ENCODE data around the gene LOC128125822.

The LOC128125822 gene

GRCh38 chr6:63554782-63555181 is 17.5 kb upstream of the LOC128125822 start:
- FAIRE-seq = no peak

GRCh38 chr6:63556369-63556768 is 15.9 kb upstream of the LOC128125822 start:
- FAIRE-seq (no peak), DNase-seq (ENCODE audit: low spot score) (no peak)

More at GRCh38 chr6:63554782-63555181, 17.5 kb upstream of the LOC128125822 start:
- DNase-seq (ENCODE audit: low spot score) = no peak

DNA sequence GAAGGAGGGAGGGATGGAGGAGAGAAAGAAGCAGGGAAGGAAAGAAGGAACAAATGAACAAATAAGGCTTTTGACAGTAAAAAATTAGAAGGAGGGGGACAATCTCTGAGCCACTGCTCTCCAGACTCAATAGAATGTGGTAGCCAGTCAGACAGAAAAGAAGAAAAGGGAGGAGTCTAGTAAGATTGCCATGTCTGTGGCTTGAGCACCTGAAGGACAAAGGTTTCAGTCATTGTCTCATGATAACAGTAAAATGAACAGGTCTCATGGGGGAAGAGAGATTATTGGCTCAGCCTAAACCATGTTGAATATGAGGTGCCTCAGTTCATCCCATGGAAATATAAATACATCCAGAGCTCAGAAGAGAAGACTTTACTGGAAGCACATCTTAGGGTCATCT is 14.0 kb upstream of the LOC128125822 start:
- no peak for FAIRE-seq
- no peak for DNase-seq (ENCODE audit: low spot score)

DNA sequence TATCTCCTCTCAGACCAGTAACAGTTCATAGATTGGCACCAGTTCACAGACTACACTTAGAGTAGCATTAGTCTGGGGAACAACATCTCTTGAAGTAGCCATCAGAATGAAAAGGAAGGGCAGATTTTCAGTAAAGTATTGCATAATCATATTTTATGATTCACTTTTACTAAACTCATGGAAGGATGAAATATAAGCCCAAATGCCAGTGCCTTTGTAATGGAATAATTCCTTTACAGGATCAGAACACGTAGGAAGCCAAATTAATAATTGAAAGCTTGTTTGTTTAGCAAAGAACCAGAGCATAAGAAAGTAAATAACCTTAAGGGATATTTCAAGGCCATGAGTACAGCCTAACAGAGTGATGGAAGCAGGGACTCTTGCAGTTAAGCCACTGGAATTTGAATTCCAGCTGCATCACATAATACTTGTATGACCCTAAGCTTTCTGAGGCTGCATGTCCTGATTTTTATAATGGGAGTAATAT is 11.4 kb upstream of the LOC128125822 start:
- FAIRE-seq (no peak), DNase-seq (ENCODE audit: low spot score) (no peak)

DNA sequence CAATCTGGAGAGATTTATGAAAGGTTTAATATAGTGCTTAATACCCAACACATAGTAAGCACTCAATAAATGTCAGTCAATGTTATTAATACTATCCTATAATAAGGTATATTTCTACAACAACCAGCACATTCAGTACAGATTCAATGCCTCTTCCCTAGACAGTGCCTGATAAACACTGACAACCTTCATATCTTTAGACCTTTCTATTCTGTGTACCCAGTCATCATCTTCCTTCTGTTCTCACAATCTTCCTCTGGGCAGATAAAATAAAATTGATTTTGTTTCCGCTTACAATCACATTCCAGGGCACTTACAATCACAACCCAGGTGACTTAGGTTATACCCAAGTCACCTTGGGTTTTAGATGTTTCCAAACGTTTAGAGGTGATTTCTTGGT is 11.0 kb upstream of the LOC128125822 start:
- FAIRE-seq (no peak), DNase-seq (ENCODE audit: low spot score) (no peak)

- DNase-seq (ENCODE audit: low spot score) = no peak
- no peak for FAIRE-seq
Measured at GRCh38 chr6:63563235-63563634, 9.0 kb upstream of the LOC128125822 start.

- FAIRE-seq (no peak), DNase-seq (ENCODE audit: low spot score) (no peak)
Measured at GRCh38 chr6:63565058-63565726, 7.1 kb upstream of the LOC128125822 start.

GRCh38 chr6:63565727-63566596 is 6.3 kb upstream of the LOC128125822 start:
- FAIRE-seq (no peak), DNase-seq (ENCODE audit: low spot score) (no peak)

DNA sequence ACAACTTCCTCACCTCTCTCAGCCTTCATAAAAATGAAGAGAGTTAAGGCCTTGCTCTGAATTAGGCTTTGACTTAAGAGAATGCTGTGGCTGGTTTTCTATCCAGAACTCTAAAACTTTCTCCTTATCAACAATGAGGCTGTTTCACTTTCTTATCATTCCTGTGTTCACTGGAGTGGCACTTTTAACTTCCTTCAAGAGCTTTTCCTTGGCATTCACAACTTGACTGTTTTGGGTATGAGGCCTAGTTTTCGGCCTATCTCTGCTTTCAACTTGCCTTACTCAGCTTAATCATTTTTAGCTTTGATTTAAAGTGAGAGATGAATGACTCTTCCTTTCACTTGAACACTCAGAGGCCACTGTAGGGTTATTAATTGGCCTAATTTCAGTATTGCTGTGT is 4.3 kb upstream of the LOC128125822 start:
- no peak for DNase-seq (ENCODE audit: low spot score)
- no peak for FAIRE-seq

GRCh38 chr6:63571361-63572043 is 778 bp upstream of the LOC128125822 start:
- FAIRE-seq (no peak), DNase-seq (ENCODE audit: low spot score) (peak; percentile 76)

GRCh38 chr6:63572747-63573075 is 431 bp downstream of the LOC128125822 start:
- no peak for FAIRE-seq
- peak; percentile 11 for DNase-seq (ENCODE audit: low spot score)

DNA sequence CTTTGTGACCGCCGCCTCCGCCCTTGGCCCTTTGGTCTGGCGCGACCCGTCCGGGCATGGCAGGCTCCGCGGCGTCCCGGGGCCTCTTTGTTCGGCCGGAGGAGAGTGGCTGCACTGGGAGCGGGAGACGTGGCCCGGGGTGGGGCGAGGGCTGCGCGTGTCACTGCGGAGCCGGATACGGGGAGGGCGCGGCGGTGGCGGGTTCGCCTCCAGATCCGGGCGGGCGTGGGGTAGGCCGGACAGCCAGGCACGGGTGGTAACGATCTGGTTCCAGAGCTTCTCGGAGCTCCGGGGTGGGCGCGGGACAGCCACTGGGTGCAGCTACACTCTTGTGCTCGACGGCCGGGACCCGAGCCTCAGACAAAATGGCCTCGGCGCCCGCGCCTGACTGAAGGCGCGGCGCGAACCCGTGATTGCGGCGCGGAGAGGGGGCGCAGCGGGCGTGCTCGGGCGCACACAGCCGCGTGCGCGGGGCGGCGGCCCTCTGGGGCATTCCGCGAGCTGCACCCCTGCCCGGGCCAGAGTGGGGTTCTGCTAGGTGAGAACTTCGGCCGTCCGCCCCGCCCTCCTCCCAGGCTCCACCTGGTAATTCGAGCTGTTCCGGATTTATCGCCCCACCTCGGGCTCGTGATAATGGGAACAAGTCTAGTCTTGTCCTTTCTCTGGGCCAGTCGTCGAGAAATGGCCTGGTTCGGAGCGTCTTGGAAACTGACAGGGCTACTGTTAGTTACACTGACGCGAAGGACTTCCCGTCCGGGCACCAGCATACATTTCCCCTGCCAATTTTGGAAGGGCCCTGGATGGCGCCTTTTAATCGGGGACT is 1.0 kb downstream of the LOC128125822 start:
- DNase-seq (ENCODE audit: low spot score) (peak; percentile 71), FAIRE-seq (no peak)

GRCh38 chr6:63573899-63574553 is 1.7 kb downstream of the LOC128125822 start:
- DNase-seq (ENCODE audit: low spot score) (peak; percentile 75), FAIRE-seq (no peak)

- DNase-seq (ENCODE audit: low spot score) (no peak), FAIRE-seq (no peak)
Measured at GRCh38 chr6:63574554-63574900, 2.2 kb downstream of the LOC128125822 start.

DNA sequence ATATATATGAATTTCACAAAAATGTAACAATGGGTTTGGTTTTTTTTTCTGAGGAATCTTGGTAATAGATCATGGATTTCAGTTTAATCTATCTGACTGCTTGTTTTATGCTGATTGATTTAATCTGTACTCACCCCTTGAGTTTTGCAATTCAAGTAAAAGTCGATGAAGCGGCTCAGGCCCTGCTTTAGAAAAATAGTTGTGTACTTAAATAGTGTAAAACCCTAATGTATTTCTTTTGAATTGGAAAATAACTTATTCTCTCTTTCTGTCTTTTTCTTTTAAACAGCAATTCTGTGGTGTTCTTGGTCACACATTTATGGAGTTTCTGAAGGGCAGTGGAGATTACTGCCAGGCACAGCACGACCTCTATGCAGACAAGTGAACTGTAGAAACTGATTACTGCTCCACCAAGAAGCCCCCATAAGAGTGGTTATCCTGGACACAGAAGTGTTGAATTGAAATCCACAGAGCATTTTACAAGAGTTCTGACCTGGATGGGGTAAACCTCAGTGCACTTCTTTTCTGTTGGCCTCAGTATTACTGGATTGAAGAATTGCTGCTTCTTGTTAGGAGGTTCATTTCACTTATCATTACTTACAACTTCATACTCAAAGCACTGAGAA is 4.0 kb downstream of the LOC128125822 start:
- DNase-seq (ENCODE audit: low spot score) (no peak), FAIRE-seq (no peak)

GRCh38 chr6:63576985-63577712 is 4.9 kb downstream of the LOC128125822 start:
- FAIRE-seq = no peak

GRCh38 chr6:63578757-63579156 is 6.5 kb downstream of the LOC128125822 start:
- no peak for FAIRE-seq

More at GRCh38 chr6:63576985-63577712, 4.9 kb downstream of the LOC128125822 start:
- no peak for DNase-seq (ENCODE audit: low spot score)

DNA sequence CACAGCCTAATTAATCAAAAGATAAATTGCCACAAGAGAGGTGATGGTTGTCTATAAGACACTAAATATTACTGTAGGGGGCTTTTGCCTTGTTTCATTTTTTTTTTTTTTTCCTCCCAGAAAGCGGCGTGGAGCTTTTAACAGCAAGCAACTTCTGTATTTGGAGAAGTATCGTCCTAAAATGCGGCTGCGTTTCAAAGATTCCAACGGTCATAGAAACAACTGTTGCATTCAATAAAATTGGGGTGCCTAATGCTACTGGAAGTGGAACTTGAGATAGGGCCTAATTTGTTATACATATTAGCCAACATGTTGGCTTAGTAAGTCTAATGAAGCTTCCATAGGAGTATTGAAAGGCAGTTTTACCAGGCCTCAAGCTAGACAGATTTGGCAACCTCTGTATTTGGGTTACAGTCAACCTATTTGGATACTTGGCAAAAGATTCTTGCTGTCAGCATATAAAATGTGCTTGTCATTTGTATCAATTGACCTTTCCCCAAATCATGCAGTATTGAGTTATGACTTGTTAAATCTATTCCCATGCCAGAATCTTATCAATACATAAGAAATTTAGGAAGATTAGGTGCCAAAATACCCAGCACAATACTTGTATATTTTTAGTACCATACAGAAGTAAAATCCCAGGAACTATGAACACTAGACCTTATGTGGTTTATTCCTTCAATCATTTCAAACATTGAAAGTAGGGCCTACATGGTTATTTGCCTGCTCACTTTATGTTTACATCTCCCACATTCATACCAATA is 7.8 kb downstream of the LOC128125822 start:
- no peak for FAIRE-seq
- DNase-seq (ENCODE audit: low spot score) = no peak

More at GRCh38 chr6:63578757-63579156, 6.5 kb downstream of the LOC128125822 start:
- no peak for DNase-seq (ENCODE audit: low spot score)

GRCh38 chr6:63580704-63580961 is 8.4 kb downstream of the LOC128125822 start:
- FAIRE-seq (no peak), DNase-seq (ENCODE audit: low spot score) (no peak)

Measured in urothelium cell line (cell line).